ENCODE measurements around the gene GABBR2. TPM values are rescaled to one million over a fixed set of nuclear protein-coding genes. Genes with fewer than 3 reads are reported as not detected.
"Not testable (repeated sequence)": the region's sequence is repeated elsewhere in the genome, so short reads cannot be mapped to it uniquely, and the experiment has no call there.

GABBR2 gene
- polyA plus RNA-seq, 1 donor (not counting 4 experiments of a cell fraction or from before 2014, with no cell fraction given): 0.01 TPM

DNA sequence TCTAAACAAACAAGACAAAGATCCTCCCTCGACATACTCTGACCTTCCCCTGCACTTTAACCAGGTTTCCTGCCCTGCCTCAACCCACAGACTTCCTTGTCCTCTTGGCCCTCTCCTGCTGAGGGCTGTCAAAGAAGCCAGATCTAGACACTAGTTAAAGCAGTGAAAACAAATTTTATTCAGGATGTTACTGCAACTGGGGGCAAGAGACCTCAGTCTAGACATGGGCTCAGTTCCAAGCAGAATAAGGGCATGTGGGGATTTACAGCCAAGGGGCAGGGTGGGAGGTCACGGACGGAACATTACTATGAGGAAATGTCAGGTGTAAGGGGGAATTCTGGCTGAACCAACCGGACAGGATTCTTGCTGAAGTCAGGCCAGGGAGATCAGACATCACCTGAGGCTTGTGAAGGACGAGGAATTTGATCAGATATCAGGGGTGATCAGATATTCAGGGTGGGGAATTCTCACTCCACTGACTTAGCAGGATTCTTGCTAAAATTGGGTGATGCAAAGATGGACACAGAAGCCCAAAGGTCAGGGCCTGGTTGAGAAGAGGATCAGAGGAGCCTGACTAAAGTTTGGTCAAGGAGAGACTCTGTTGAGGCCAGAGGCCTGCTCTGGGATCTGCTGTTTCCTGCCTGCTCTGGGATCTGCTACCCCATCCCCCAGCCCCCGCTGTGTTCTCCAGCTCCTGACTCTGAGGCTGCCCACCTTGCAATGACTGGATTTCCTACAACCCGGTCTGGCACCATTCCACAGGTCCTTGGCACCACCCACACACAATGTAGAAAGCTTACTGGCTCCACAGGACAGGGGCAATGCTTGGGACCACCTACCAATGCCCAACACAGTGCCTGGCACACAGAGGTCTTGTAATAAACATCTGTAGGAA lies 21.5 kb downstream of the GABBR2 start:
- Histone ChIP-seq H3K4me3 (ENCODE audit: control insufficient read depth in 2 of 3, extremely low read depth in 1 of 3, insufficient read depth in 2 of 3, low read depth in 1 of 3, low read length in 3 of 3) (no peak overlapping the region), H3K4me2 (ENCODE audit: control insufficient read depth, extremely low read depth, insufficient read depth, low read depth, low read length) (no peak overlapping the region), H2AFZ (ENCODE audit: control insufficient read depth, low read length) (no peak overlapping the region), H3K79me2 (ENCODE audit: control insufficient read depth, insufficient read depth, low read length) (no peaks in the 10 kb centered on the region), H3K9me3 (ENCODE audit: control insufficient read depth, low read depth, low read length) (no peaks in the 10 kb centered on the region), H3K9me1 (ENCODE audit: control insufficient read depth, extremely low read depth, insufficient read depth, low read length) (no peaks in the 10 kb centered on the region), H3K9ac (ENCODE audit: control insufficient read depth, extremely low read depth, insufficient read depth, low read length) (no peak overlapping the region), H3K4me1 (ENCODE audit: control insufficient read depth, extremely low read depth, insufficient read depth, low read length) (no peaks in the 10 kb centered on the region), H3K27ac (ENCODE audit: control insufficient read depth, insufficient read depth, low read length) (no peak overlapping the region), H4K20me1 (ENCODE audit: control insufficient read depth, extremely low read depth, insufficient read depth, low read length) (no peaks in the 10 kb centered on the region), H3K27me3 (ENCODE audit: control insufficient read depth, extremely low read depth, insufficient read depth, low read length) (peaks cover 2% of the 10 kb centered on the region), H3K36me3 (ENCODE audit: control insufficient read depth in 2 of 2, extremely low read depth in 1 of 2, insufficient read depth in 2 of 2, low read length in 2 of 2) (no peaks in the 10 kb centered on the region)
- TF ChIP-seq CTCF (optimal IDR thresholded peaks at IDR 0.05 in 1 of 3, IDR thresholded peaks at IDR 0.05 in 1 of 3, conservative IDR thresholded peaks at IDR 0.05 in 1 of 3; ENCODE audit: extremely low read depth in 1 of 3, insufficient read depth in 2 of 3, low read length in 3 of 3) (no peak), EZH2 (IDR thresholded peaks at IDR 0.05; ENCODE audit: low read length) (no peak)
- dilution Hi-C loops (cut with MboI; ENCODE audit: extremely low pct_ligation_motif_present, low sequenced_read_pairs): no loop called here
- no peak for DNase-seq (ENCODE audit: low read depth, low spot score)
- no peak for FAIRE-seq

GRCh38 chr9:98684816-98685215 lies 23.9 kb downstream of the GABBR2 start:
- H3K4me3 ChIP-seq (ENCODE audit: control insufficient read depth in 2 of 3, extremely low read depth in 1 of 3, insufficient read depth in 2 of 3, low read depth in 1 of 3, low read length in 3 of 3); H3K27ac ChIP-seq (ENCODE audit: control insufficient read depth, insufficient read depth, low read length); FAIRE-seq; dilution Hi-C loops (cut with MboI; ENCODE audit: extremely low pct_ligation_motif_present, low sequenced_read_pairs); H3K4me1 ChIP-seq (ENCODE audit: control insufficient read depth, extremely low read depth, insufficient read depth, low read length); H3K79me2 ChIP-seq (ENCODE audit: control insufficient read depth, insufficient read depth, low read length); H2AFZ ChIP-seq (ENCODE audit: control insufficient read depth, low read length); H4K20me1 ChIP-seq (ENCODE audit: control insufficient read depth, extremely low read depth, insufficient read depth, low read length); DNase-seq (ENCODE audit: low read depth, low spot score); H3K36me3 ChIP-seq (ENCODE audit: control insufficient read depth in 2 of 2, extremely low read depth in 1 of 2, insufficient read depth in 2 of 2, low read length in 2 of 2); H3K9ac ChIP-seq (ENCODE audit: control insufficient read depth, extremely low read depth, insufficient read depth, low read length); H3K4me2 ChIP-seq (ENCODE audit: control insufficient read depth, extremely low read depth, insufficient read depth, low read depth, low read length); H3K9me1 ChIP-seq (ENCODE audit: control insufficient read depth, extremely low read depth, insufficient read depth, low read length); H3K9me3 ChIP-seq (ENCODE audit: control insufficient read depth, low read depth, low read length); H3K27me3 ChIP-seq (ENCODE audit: control insufficient read depth, extremely low read depth, insufficient read depth, low read length): not testable (repeated sequence)
